ENCODE data around the gene ARFGEF2. TPM values are rescaled to one million over a fixed set of nuclear protein-coding genes. Genes with fewer than 3 reads are reported as not detected.
A peak's percentile ranks its signal among the peaks of the same experiment; 100 is the strongest.

The ARFGEF2 gene
- total RNA-seq, 1 donor from 2014 or later = 16.6 TPM

GRCh38 chr20:48908656-48909319, 12.7 kb upstream of the ARFGEF2 start:
- no peaks in the 10 kb centered on the region for H3K79me2 ChIP-seq (ENCODE audit: low read depth)
- TF ChIP-seq, protein P1, sequence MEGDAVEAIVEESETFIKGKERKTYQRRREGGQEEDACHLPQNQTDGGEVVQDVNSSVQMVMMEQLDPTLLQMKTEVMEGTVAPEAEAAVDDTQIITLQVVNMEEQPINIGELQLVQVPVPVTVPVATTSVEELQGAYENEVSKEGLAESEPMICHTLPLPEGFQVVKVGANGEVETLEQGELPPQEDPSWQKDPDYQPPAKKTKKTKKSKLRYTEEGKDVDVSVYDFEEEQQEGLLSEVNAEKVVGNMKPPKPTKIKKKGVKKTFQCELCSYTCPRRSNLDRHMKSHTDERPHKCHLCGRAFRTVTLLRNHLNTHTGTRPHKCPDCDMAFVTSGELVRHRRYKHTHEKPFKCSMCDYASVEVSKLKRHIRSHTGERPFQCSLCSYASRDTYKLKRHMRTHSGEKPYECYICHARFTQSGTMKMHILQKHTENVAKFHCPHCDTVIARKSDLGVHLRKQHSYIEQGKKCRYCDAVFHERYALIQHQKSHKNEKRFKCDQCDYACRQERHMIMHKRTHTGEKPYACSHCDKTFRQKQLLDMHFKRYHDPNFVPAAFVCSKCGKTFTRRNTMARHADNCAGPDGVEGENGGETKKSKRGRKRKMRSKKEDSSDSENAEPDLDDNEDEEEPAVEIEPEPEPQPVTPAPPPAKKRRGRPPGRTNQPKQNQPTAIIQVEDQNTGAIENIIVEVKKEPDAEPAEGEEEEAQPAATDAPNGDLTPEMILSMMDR (IDR thresholded peaks at IDR 0.05) = no peak
- TF ChIP-seq EZH2phosphoT487 (IDR thresholded peaks at IDR 0.05) (no peak), EZH2 (IDR thresholded peaks at IDR 0.05) (no peak)
- no peak overlapping the region for H3K4me2 ChIP-seq
- H3F3A ChIP-seq (ENCODE audit: low read depth) = no peaks in the 10 kb centered on the region
- H3K4me3 ChIP-seq = no peak overlapping the region
- no peak overlapping the region for H3K9ac ChIP-seq
- no peak overlapping the region for H2AFZ ChIP-seq (replicated peaks)
- Mint-ChIP-seq H3K27me3 (ENCODE audit: insufficient read depth, low read depth) (peaks cover 5% of the 10 kb centered on the region), H3K4me3 (no peak overlapping the region), H3K9me3 (peaks cover 17% of the 10 kb centered on the region), H3K27ac (no peak overlapping the region), H3K36me3 (no peaks in the 10 kb centered on the region), H3K4me1 (peaks cover 6% of the 10 kb centered on the region)
- DNase-seq (ENCODE audit: low spot score) = no peak
- no peaks in the 10 kb centered on the region for H3K9me3 ChIP-seq (ENCODE audit: low read depth)
- H3K27me3 ChIP-seq = peaks cover 14% of the 10 kb centered on the region
- H4K20me1 ChIP-seq (ENCODE audit: low read depth) = no peaks in the 10 kb centered on the region
- no peaks in the 10 kb centered on the region for H3K36me3 ChIP-seq
- peaks cover 6% of the 10 kb centered on the region for H3K4me1 ChIP-seq
- no peak overlapping the region for H3K27ac ChIP-seq

DNA sequence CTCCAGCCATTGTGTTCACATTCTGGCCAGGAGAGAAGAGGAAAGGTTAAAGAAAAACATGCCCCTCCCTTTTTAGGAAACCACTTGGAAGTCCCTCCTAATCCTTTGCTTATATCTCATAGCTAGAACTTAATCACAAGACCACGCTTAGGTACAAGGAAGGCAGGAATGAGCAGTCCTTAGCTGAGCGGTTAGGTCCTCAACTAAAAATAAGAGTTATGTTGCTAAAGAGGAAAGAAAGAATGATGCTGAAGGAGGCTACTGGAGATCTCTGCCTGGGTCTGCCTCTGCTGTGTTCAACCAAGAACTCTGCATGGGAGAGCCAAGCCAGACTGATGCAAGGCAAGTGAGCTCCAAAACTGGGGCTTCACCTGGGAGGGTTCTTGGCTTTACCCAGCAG, 11.6 kb upstream of the ARFGEF2 start:
- DNase-seq (ENCODE audit: low spot score) = no peak
- peaks cover under 1% of the 10 kb centered on the region for H3K4me1 ChIP-seq
- peak overlapping the region; percentile 60 for H3K27ac Mint-ChIP-seq
- H3K79me2 ChIP-seq (ENCODE audit: low read depth) = no peaks in the 10 kb centered on the region
- H3K27ac ChIP-seq = no peak overlapping the region
- no peak overlapping the region for H3K4me3 ChIP-seq
- H4K20me1 ChIP-seq (ENCODE audit: low read depth) = no peaks in the 10 kb centered on the region
- no peaks in the 10 kb centered on the region for H3K36me3 Mint-ChIP-seq
- no peaks in the 10 kb centered on the region for H3K36me3 ChIP-seq
- no peaks in the 10 kb centered on the region for H3K4me1 Mint-ChIP-seq
- H3K9me3 Mint-ChIP-seq = peaks cover 17% of the 10 kb centered on the region
- H3K27me3 ChIP-seq = peaks cover 14% of the 10 kb centered on the region
- H3K4me3 Mint-ChIP-seq = no peak overlapping the region
- TF ChIP-seq EZH2 (IDR thresholded peaks at IDR 0.05) = no peak
- TF ChIP-seq, protein P1 (IDR thresholded peaks at IDR 0.05) = no peak
- TF ChIP-seq EZH2phosphoT487 (IDR thresholded peaks at IDR 0.05) = no peak
- no peaks in the 10 kb centered on the region for H3F3A ChIP-seq (ENCODE audit: low read depth)
- H3K27me3 Mint-ChIP-seq (ENCODE audit: insufficient read depth, low read depth) = no peaks in the 10 kb centered on the region
- no peaks in the 10 kb centered on the region for H3K9me3 ChIP-seq (ENCODE audit: low read depth)
- no peak overlapping the region for H3K4me2 ChIP-seq
- H3K9ac ChIP-seq = no peak overlapping the region
- no peak overlapping the region for H2AFZ ChIP-seq (replicated peaks)

DNA sequence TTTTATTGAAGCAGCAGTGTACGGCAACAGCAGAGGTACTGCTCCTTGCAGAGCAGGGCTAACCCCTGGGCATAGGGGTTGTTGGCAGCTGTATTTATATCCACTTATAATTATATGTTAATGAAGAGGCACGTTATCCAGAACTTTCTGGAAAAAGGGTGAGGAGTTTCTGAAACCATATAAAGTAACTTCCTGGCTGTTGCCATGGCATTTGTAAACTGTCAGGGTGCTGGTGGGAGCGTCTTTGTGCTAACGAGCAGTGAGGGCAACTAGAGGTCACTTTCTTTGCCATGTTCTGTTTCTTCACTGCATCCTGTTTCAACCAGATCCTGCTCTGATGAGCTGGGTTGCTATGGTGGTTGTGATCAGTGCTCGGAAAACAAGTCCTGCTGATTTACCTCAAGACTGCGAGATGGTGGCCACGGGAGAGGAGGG, 11.1 kb upstream of the ARFGEF2 start:
- no peak overlapping the region for H2AFZ ChIP-seq (replicated peaks)
- H3K27me3 ChIP-seq = peaks cover 14% of the 10 kb centered on the region
- H3K27ac Mint-ChIP-seq = peak overlapping the region; percentile 78
- H3K9me3 Mint-ChIP-seq = peaks cover 17% of the 10 kb centered on the region
- H3K27ac ChIP-seq = no peak overlapping the region
- no peaks in the 10 kb centered on the region for H3F3A ChIP-seq (ENCODE audit: low read depth)
- no peak for TF ChIP-seq EZH2phosphoT487 (IDR thresholded peaks at IDR 0.05)
- TF ChIP-seq, protein P1 (IDR thresholded peaks at IDR 0.05) = no peak
- no peak for TF ChIP-seq EZH2 (IDR thresholded peaks at IDR 0.05)
- no peaks in the 10 kb centered on the region for H3K4me1 Mint-ChIP-seq
- DNase-seq (ENCODE audit: low spot score) = no peak
- H3K36me3 ChIP-seq = no peaks in the 10 kb centered on the region
- H3K9ac ChIP-seq = no peak overlapping the region
- no peak overlapping the region for H3K4me3 Mint-ChIP-seq
- H3K4me1 ChIP-seq = no peaks in the 10 kb centered on the region
- no peak overlapping the region for H3K4me3 ChIP-seq
- no peaks in the 10 kb centered on the region for H3K79me2 ChIP-seq (ENCODE audit: low read depth)
- H4K20me1 ChIP-seq (ENCODE audit: low read depth) = no peaks in the 10 kb centered on the region
- no peaks in the 10 kb centered on the region for H3K36me3 Mint-ChIP-seq
- H3K4me2 ChIP-seq = no peak overlapping the region
- H3K9me3 ChIP-seq (ENCODE audit: low read depth) = no peaks in the 10 kb centered on the region
- no peaks in the 10 kb centered on the region for H3K27me3 Mint-ChIP-seq (ENCODE audit: insufficient read depth, low read depth)

Measured in neural progenitor cell (in vitro differentiated cells).